Stomach (tissue), 9 donors: ENCODE measurements around the gene PCA3. TPM values are rescaled to one million over a fixed set of nuclear protein-coding genes. Genes with fewer than 3 reads are reported as not detected.

Source experiments
- DNase-seq, 2 donors: peaks; one replicate each; pipeline versions ENCODE4 v3.0.0 to v3.0.0-alpha.2; 2013 to 2019
- H3K27ac ChIP-seq, 5 donors: fragments of 200-600 bp in 4 of 5; sonication (generic) in 4 of 5; one replicate each; pipeline ENCODE4 v1.5.1; 2013 to 2019; ENCODE audit warnings: mild to moderate bottlenecking in 1 of 5, moderate library complexity in 1 of 5
- H3K27me3 ChIP-seq, 3 donors: fragments of 200-600 bp; sonication (generic); one replicate each; pipeline ENCODE4 v1.5.1; 2017 to 2019; ENCODE audit warnings: mixed run types in 1 of 3
- H3K36me3 ChIP-seq, 4 donors: fragments of 200-600 bp; sonication (generic); 1 replicate in 3 of 4; 2 replicates in 1 of 4; pipeline ENCODE4 v1.5.1; 2016 to 2019
- H3K4me1 ChIP-seq, 4 donors: fragments of 200-600 bp; sonication (generic); one replicate each; pipeline ENCODE4 v1.5.1; 2016 to 2019
- H3K4me3 ChIP-seq, 4 donors: fragments of 200-600 bp; sonication (generic) in 3 of 4; one replicate each; pipeline ENCODE4 v1.5.1; 2016 to 2019; ENCODE audit warnings: mild to moderate bottlenecking in 1 of 4
- H3K9me3 ChIP-seq, 4 donors: fragments of 200-600 bp; sonication (generic); one replicate each; pipeline ENCODE4 v1.5.1; 2016 to 2019
- EP300 ChIP-seq: sonication (generic); formaldehyde crosslinking; IDR thresholded peaks from one replicate; pipeline ENCODE4 v1.6.1; 2017; ENCODE audit warnings: antibody characterized with exemption
- POLR2A ChIP-seq, 4 donors: fragments of 450-650 bp; IDR thresholded peaks; one replicate each; pipeline ENCODE4 v1.6.1; 2016; ENCODE audit warnings: antibody characterized with exemption in 4 of 4, control low read depth in 2 of 4, mild to moderate bottlenecking in 1 of 4, moderate library complexity in 1 of 4
- POLR2AphosphoS5 ChIP-seq, 3 donors: sonication (generic); formaldehyde crosslinking; IDR thresholded peaks; one replicate each; pipeline ENCODE4 v1.6.1; 2016; ENCODE audit warnings: antibody characterized with exemption in 3 of 3
- WGBS, 5 donors: extraction: QIAGEN DNeasy Blood & Tissue Kit in 3 of 5; methylation state at CpG; one replicate each; pipeline versions ENCODE4 v1.1.5 to v1.1.7; 2013 to 2018; 5-methylcytosine and 5-hydroxymethylcytosine counted together
- intact Hi-C: fragments of 100-400 bp; cut with DNase I; formaldehyde crosslinking; loops from one replicate; pipeline ENCODE4 v1.15.1; 2023; ENCODE audit warnings: low total_unique reads
- polyA plus RNA-seq, 3 donors: library from polyadenylated mRNA; stranded (reverse); fragments of 200-250 nt; gene quantifications; one replicate each; pipeline ENCODE4 v1.2.3, GENCODE V29; 2013
- total RNA-seq, 5 donors: library from RNA; depleted of rRNA; stranded (reverse); fragments of >200 nt; gene quantifications; one replicate each; pipeline versions ENCODE4 v1.1.0 to v1.2.3, GENCODE V29; 2014 to 2016
- TF ChIP-seq, protein P1 (sequence below), 7 experiments: fragments of 450-650 bp in 4 of 7; fragments of 200-600 bp in 3 of 7; sonication (generic) in 3 of 7; IDR thresholded peaks; one replicate each; pipeline ENCODE4 v1.5.1; 2016 to 2019; ENCODE audit warnings: antibody characterized with exemption in 7 of 7, control low read depth in 2 of 7, mild to moderate bottlenecking in 1 of 7
- donor health status: healthy with polysubstance abuse.
- donor health status: Bipolar disorder and iron deficiency.
- donor health status: healthy.

The PCA3 gene
- total and polyA plus RNA-seq, 8 donors = 0.45 to 0.73 TPM; not detected in 6

DNA sequence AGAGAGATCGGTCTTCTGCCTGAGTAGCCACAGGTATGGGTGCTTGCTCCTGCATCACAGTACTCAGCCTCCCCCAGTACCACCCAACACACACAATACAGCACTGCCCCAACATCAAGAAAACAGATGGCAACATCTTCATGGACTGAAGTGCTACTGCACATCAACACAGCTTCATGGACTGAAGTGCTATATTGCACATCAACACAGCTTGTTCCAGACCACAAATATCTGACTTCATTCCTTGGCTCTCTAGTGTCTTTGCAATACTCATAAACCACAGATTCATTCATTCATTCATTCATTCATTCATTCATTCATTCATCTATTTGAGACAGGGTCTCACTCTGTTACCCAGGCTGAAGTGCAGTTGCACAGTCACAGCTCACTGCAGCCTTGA, 31.1 kb upstream of the PCA3 start:
- H3K4me1 ChIP-seq = peaks cover 0 to 13% (median 6%) of the 10 kb centered on the region in 4 donors
- no peak overlapping the region for H3K4me3 ChIP-seq
- no peak overlapping the region for H3K27ac ChIP-seq
- no peaks in the 10 kb centered on the region for H3K27me3 ChIP-seq
- H3K36me3 ChIP-seq = no peaks in the 10 kb centered on the region
- H3K9me3 ChIP-seq = no peaks in the 10 kb centered on the region
- 88 to 100% (median 96%) methylated on average over 1 of the region's 1 CpG for WGBS, 5 donors
- no peak for DNase-seq
- intact Hi-C loops = no loop called here
- TF ChIP-seq EP300 (no peak), POLR2A (IDR thresholded peaks at IDR 0.05) (no peak), POLR2AphosphoS5 (IDR thresholded peaks at IDR 0.05) (no peak)
- TF ChIP-seq, protein P1, sequence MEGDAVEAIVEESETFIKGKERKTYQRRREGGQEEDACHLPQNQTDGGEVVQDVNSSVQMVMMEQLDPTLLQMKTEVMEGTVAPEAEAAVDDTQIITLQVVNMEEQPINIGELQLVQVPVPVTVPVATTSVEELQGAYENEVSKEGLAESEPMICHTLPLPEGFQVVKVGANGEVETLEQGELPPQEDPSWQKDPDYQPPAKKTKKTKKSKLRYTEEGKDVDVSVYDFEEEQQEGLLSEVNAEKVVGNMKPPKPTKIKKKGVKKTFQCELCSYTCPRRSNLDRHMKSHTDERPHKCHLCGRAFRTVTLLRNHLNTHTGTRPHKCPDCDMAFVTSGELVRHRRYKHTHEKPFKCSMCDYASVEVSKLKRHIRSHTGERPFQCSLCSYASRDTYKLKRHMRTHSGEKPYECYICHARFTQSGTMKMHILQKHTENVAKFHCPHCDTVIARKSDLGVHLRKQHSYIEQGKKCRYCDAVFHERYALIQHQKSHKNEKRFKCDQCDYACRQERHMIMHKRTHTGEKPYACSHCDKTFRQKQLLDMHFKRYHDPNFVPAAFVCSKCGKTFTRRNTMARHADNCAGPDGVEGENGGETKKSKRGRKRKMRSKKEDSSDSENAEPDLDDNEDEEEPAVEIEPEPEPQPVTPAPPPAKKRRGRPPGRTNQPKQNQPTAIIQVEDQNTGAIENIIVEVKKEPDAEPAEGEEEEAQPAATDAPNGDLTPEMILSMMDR (IDR thresholded peaks at IDR 0.05) = no peak

DNA sequence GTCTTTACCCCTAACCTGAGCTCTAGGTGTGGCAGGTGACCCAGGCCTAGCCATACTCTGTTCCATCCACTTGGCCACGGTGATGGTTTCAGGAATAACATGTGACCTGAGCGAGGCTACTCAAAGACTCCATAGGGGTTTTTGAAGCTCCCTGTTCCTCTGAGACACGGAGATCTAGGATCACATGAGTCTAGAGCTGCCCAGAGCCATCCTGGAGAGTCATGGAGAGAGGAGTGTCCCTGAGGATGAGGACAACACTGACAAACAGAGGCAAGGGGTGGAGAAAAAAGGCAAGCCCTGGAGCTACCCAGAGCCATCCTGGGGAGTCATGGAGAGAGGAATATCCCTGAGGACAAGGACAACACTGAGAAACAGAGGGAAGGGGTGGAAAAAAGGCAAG, 29.5 kb upstream of the PCA3 start:
- H3K27me3 ChIP-seq = no peaks in the 10 kb centered on the region
- TF ChIP-seq, protein P1 (IDR thresholded peaks at IDR 0.05) = no peak
- no peak for TF ChIP-seq EP300
- no peak overlapping the region for H3K4me3 ChIP-seq
- 86 to 92% (median 90%) methylated on average over 3 of the region's 3 CpGs for WGBS, 5 donors
- intact Hi-C loops = no loop called here
- peaks cover 0 to 7% (median 3%) of the 10 kb centered on the region in 4 donors for H3K4me1 ChIP-seq
- no peaks in the 10 kb centered on the region for H3K36me3 ChIP-seq
- DNase-seq = no peak
- no peak overlapping the region for H3K27ac ChIP-seq
- H3K9me3 ChIP-seq = no peaks in the 10 kb centered on the region

DNA sequence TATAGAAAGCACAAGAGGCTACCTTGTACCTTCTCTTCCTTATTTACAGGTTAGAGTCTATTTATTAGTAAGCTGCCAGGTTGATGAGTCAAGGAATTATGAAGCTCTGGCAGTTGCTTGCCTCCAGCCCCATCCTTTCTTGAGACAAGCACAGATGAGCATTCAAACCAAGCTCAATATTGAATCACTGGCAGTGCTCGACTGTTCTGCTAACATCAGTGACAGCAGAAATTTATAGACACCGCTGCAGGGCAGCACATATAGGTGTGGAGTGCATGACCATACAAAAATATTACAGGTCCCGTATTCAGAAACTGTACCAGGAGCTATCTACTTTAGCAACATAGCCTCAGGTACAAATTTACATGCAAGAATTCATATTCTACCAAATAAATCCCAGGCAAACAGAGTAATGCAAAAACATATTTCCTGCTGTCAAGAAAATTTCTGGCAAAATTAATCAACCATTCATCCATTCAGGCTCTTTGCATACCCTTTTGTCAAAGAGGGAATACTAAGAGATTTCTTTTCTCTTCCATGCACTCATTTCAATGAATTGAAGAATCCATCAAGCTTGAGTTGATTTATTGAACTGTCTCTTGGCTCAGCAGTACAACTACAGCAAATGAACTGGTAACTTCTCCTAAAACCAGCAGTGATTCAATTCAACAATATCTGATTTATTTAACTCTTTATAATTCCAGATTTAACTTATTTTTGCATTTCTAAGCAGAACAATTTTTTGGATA, 26.9 kb upstream of the PCA3 start:
- 63 to 86% (median 81%) methylated on average over 3 of the region's 3 CpGs for WGBS, 5 donors
- Histone ChIP-seq H3K27ac (no peak overlapping the region), H3K9me3 (peaks cover 0 to under 1% (median under 1%) of the 10 kb centered on the region in 4 donors), H3K36me3 (no peaks in the 10 kb centered on the region), H3K4me1 (no peaks in the 10 kb centered on the region), H3K27me3 (no peaks in the 10 kb centered on the region), H3K4me3 (no peak overlapping the region)
- no peak for TF ChIP-seq POLR2AphosphoS5 (IDR thresholded peaks at IDR 0.05)
- TF ChIP-seq EP300 = no peak
- TF ChIP-seq, protein P1 (IDR thresholded peaks at IDR 0.05) = no peak
- TF ChIP-seq POLR2A (IDR thresholded peaks at IDR 0.05) = no peak
- intact Hi-C loops = no loop called here
- DNase-seq = no peak

GRCh38 chr9:76738402-76738801, 25.8 kb upstream of the PCA3 start:
- DNase-seq = no peak
- Histone ChIP-seq H3K36me3 (no peaks in the 10 kb centered on the region), H3K9me3 (peaks cover 0 to 9% (median 5%) of the 10 kb centered on the region in 4 donors), H3K27me3 (no peaks in the 10 kb centered on the region), H3K27ac (no peak overlapping the region), H3K4me3 (no peak overlapping the region), H3K4me1 (no peaks in the 10 kb centered on the region)
- 64 to 76% (median 68%) methylated on average over 5 of the region's 5 CpGs for WGBS, 5 donors
- TF ChIP-seq EP300 = no peak
- no peak for TF ChIP-seq POLR2AphosphoS5 (IDR thresholded peaks at IDR 0.05)
- TF ChIP-seq, protein P1 (IDR thresholded peaks at IDR 0.05) = no peak
- TF ChIP-seq POLR2A (IDR thresholded peaks at IDR 0.05) = no peak
- intact Hi-C loops = no loop called here
